Inferior parietal cortex (tissue), 1 donor: Measurements from ENCODE around the gene RTP3.

ENCODE experiments used
- DNase-seq: peaks from one replicate; pipeline ENCODE4 v3.0.0-alpha.2; 2016; ENCODE audit errors: extremely low spot score

The RTP3 gene

DNA sequence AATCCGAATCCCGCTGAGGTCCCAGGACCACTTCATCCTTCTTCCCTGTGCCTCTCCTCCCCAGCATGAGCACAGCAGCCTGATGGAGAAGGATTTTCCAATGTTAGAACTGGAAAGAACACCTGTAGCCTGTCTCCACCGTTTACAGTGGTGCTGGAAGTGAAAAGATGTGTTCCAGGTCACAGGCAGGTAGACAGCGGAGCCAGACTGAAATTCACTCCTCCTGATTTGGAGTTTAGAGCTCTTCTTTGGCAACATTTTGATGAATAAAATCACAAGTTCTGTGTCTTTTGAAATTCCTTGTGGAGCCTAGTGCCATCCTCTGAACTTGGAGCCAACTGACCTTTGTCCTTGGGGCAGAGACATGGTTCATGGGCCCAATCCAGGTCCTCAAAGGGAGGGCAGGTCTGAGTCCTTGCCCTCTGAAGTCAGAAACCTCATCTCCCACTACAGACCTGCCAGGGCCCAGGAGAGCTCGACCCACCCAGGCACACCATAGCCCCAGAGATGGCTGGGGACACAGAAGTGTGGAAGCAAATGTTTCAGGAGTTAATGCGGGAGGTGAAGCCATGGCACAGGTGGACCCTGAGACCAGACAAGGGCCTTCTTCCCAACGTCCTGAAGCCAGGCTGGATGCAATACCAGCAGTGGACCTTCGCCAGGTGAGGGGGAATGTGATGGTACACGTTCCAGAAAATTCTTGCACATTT, at the start of gene RTP3:
TSS of gene RTP3 (plus strand) at position 421 of the 710 bp plus-strand sequence. CDS start at position 508, 87 bp downstream.
- DNase-seq, result no peak

DNA sequence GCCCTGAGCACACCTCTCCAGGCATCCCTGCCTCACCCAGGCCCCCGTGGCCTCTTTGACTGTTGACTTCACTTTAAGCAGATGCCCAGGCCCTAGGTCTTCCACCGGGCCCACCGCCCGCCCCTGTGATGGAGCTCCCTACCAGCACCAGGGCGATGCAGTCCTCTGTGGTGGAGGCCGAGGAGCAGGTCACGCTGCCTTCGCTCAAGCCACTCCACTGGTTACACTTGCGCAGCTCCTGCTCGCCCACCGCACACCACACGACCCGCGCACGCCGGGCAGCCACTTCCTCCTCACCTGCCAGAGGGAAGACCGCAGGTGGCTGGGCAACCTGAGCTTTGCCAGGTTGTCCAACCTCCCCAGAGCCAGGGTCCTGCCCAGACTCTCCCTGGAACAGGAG, 49.1 kb upstream of the RTP3 start:
- DNase-seq, result no peak

DNA sequence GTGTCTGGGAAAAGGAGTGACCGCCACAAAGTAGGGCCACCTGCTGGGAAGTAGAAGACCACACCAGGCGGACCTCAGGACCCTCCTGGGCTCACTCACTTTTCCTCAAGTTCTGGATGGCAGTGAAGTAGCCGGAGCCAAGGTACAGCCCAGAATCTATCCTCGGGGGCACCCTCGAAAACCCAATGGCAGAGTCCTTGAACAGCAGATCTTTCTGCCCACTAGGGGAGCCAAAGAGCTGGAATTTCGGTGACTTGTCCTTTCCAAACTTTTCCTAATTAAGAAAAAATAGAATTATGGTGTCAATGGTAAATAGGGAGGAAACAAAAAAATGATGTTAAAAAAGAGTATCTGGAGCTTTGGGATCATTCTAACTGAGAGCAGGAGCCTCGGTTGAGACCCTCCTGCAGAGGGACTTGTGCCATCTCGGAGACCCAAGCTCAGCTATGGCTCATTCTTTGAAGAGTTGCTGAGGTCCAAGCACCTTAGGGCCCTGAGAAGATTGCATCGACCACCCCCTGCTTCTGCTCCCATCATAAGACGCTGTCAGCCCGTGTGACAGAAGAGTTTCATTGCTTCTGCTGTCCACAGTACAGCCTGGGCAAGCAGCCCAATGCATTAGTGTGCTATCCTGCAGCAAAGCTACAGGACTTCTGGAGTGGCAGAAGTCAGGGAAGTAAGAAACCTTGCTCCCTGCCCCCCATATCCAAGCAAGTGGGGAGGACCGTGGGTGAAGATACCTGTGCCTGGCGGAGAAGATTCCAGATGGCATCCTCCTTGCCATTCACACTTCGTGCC, 47.8 kb upstream of the RTP3 start:
- no peak for DNase-seq

DNA sequence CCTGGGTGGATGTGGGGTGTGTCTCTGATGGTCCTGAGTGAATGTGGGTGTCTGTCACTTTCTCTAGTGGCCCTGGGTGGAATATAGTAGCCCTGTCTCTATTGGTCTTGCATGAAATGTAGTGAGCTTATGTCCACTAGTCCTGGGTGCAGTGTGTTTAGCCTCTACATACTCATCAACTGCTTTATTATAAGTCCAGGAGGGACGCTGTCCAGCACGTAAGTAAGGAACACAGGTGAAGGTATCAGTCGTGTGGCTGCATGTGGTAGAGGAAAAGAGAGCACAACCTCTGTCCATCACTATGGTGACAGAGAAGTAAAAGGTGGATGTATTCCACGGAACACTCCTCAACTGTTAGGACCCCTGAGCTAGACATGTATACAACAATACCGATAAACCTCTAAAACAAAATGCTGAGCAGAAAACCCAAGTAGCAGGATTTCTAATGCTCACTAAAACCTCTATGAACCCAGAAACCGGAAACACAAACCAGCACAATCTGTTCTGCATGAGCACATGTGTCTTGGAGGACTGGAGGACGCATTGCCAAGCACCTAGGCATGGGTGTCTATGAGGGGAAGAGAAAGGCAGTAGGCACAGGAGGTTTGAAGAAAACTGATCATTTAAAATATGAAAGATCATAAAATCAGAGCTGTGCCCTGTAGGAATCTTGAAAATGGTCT, 44.1 kb upstream of the RTP3 start:
- no peak for DNase-seq

DNA sequence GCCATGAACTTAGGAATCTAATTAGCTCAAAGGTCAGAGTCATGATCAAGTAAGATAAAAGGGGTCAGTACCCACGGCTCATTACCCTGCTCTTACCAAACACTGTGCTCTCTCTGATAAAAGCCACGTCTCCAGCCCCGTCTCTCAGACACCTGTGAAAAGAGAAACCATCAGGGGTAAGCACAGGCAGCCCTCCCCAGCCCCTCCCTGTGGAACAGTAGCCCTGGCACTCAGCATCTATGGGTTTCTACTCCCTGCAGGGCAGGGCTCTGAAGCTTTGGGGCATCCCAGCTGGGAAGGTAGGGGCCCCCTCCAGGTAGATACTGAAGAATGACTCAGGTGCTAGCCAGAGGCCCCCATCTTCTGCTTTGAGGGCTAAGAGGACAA, 43.6 kb upstream of the RTP3 start:
- DNase-seq, result no peak

DNA sequence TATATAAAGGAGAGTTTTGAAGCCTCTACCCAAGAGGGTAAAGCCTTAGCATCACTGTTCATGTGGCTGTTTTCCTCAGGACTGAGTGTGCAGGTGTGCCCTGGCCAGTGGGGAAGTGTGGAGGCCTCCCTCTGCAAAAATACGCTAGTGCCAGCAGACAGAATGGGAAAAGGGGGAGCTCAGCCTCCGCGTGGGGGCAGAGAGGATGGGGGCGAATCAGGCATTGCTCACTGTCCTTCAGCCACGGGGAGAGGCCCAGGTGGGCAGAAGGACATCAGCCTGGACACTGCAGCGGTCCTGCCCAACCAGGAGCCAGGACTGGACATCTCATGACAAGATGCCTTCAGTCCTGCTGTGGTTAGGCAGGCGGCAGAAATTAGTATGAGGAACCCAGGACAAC, 43.2 kb upstream of the RTP3 start:
- no peak for DNase-seq

DNA sequence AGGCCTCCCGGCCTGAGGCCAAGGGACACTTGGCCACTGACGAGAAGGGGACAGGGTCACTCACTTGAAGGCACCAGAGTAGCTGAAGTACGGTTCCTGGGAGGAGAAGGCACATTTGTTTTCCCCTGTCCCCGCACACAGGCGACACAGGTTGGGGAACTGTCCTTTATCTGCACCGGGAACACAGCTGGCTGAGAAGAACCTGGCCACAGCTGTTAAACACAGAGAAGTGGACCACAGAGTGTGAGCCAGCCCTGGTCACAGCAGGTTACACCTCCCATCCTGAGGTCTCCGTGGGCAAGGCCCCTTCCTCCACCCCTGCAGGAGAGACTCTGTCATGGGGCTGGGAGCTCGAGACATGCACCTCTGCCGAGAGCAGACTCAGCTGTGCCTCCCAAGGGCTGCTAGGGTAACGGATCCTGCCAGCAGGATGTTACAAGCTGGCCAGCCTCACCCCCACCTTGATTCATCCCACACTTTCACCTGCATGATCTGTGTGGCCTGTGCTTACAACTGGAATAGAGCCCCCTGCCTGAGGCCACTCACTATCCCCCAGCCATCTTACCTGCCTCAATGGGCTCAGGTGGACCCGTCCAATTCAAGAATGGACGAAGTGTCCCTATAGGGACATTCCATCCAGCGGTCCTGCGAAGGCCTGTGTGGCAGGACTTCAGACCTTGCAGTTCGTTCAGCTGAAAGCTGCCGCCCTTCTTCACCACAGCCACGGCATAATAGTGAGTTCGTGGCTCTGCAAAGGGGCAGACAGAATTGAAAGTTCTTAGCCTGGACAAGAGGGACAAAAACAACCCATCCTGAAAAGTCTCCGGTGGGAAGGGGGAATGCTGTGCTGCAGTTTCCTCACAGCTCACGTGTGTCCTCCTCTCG, 42.3 kb upstream of the RTP3 start:
- no peak for DNase-seq

DNA sequence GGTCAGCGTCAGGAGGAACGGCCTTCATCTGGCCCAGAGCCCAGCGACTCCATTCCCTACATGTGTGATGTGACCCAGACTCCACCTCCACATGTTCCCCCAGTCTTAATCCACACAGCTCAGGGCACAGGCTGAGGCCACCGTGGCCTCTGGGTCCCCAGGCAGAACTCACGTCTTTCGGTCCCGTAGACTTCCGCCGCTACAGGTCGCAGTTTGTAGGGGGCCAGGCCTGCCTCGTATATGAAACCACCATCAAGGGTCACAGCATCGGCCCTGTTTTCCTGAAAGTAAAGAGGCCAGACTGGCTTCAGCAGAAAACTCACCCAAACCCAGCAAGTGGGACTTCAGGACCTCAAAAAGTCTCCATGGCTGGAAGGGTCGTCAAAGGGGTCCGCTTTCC, 41.7 kb upstream of the RTP3 start:
- DNase-seq, result no peak

DNA sequence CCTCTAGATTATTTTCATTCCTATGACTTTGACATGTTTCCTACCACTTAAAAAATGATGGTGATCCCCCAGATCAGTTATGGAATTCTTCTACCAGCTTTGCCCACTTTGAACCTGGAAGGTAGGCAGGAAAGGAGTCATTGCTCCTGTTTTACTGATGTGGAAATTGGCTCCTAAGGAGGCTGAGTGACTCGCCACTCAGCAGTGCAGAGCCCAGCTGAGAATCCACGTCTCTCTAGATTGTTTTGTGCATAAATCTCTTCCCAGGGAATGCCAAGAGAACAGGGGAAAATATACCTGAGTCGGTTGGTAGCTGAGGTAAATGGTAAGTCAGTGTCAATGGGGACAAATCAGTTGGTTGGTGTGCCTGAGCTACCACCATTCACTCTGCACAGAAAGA, 37.7 kb upstream of the RTP3 start:
- no peak for DNase-seq

DNA sequence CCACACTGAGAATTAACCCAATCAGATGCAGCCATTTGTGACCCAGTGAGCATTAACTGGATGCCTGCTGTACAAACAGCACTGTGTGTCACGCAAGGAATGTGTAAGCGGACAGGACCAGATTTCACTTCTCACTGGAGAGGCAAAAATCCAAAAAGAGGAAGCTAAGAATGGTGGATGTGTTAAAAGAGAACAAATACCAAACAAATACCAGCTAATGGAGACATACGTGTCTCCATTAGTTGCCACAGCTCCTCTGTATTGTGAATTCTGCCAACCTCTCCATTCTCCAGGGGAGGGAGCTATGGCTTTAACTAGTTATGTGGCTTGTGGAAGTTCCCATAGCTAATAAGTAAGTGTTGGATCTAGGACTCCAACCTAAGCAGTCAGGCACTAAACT, 35.7 kb upstream of the RTP3 start:
- DNase-seq, result no peak

DNA sequence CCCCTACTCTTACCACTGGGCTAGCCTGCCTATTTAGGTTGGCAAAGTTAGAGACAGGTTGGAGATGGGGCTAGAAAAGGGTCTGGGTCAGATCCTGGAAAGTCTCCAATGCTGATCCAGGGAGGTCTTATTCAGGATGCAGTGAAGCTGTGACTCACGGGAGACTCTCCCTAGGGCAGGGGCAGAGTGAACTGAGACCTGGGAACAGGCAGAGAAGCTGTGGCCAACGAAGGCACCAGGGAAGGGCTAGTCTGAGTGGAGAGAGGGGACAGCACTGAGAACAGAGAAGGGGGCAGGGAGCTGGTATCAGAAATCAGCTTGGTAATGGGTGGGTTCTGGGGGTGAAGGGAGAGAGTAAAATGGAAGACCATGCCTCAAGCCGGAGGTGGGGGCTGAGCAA, 35.3 kb upstream of the RTP3 start:
- DNase-seq, result no peak

DNA sequence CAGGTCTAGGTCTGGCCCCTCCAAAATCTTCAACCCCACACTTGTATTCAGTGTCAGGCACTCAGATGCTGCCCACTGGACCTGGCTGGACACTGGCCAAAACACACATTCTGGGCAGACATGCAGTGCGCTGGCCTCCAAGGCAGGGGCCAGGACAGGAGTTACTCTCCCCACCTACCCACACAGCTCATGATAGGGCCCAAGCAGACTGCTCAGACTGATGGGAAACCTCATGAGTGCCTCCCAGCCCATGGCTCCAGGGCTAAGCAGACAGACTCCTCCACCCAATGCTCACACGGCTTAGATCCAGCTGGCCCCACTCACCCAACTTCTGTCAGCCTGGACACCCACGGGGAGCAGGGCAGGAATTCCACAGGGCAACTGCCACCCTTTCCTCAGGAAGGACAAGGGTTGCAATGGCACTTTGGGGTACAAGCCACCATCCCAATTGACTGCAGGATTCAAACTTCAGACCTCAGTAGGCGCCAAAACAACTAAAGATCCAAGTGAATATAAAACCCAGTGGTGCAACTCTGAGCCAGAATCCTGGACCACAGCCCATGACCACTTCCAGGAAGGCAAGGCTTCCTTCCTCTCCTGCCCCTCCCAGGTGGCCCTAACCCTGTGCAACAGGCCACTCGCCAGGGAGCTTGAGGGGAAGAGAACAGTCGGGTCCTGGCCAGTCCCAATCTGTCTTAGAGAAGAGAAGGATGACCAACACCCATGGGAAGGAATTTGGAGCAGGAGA, 34.5 kb upstream of the RTP3 start:
- no peak for DNase-seq

DNA sequence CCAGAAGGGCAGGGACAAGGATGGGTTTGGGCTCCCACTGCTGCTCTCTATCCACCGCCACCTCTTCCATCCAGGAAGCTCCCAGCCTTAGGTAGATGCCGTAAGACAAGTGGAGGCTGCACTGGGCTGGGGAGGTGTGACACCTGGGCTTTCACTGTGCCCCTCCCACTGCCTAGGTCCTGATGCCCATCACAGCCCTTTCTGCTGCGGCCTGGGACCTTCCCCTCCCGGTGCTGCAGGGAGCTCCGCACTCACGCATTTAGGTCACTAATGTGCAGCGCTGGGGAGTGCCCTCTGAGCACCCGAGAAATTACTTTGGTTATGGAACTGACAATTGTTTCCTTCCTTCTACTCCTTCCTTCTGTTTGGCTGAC, 33.9 kb upstream of the RTP3 start:
- DNase-seq, result no peak

DNA sequence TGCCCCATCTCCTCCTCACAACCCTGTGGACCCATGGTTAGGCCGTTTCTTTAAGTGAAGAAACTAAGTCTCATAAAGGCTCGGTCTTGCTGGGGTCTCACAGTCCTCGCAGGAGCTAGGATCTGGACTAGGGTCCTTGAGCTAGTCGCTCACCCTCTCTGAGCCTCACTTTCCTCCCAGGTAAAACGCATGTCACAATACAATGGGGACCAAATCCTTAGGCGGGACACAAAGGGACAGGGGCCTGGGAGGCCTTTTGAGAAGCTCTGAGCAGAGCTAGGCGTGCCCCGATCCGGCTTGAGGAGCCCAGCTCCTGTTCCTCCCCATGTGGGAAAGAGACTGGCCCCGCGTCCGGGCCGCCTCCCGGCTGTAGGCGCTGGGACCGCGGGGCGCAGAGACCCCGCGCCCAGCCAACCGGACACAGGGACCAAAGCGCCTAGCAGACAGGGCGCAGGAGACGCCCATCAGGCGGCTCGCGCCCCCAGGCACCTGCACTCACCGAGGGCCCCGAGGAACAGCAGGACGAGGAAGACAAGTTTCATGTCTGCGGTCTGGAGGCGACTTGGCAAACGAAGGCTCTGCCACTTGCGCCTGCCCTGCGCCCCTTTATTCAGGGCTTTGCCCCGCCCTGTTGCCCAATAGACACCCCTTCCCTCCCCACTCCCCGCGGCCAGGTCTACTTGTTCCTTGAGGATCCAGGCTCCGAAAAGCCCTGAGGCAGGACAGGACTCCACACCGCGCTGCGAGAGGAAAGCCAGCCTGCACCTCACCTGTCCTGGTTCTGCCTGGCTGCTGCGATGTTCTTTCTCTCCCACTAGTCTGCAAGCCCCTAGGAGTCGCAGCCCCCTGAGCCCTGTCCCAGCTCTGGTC, 33.2 kb upstream of the RTP3 start, which contains the start of gene LTF:
TSS of gene LTF (minus strand) at position 580 of the 870 bp plus-strand sequence. CDS start at position 542, 38 bp downstream.
- no peak for DNase-seq

DNA sequence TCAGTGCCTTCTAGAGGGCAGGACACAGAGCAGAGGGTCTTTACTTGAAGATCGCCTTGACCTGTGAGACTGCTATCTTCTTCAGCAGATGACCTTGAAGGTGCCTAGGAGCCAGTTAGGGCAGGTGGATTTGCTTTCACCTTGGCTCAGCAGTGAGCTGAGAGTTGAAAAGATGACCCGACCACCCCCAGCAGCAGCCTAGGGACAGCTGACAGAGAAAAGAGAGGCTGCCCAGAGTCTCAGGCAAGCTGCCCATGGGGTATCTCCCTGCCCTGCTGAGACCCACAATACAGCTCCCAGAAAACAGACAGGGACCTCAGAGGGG, 32.6 kb upstream of the RTP3 start:
- DNase-seq, result no peak

DNA sequence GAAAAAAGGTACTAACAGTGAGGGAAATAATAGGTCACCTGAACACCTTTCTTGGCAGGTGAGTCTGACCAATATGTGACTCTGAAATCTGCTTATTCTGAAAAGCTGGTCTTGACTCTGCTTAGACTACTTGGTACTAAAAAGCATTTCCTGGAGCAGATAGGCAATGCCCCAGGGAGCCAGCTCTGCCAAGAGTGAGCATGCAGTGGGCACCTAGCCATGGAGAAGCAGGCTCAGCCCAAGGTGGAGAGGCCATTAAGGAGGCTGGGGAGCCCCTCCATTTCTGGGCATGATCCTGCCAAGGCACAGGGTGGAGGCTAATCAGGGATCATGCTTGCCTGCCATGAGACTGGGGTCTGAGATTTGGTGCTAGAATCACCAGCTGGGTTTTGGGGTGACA, 31.5 kb upstream of the RTP3 start:
- no peak for DNase-seq

DNA sequence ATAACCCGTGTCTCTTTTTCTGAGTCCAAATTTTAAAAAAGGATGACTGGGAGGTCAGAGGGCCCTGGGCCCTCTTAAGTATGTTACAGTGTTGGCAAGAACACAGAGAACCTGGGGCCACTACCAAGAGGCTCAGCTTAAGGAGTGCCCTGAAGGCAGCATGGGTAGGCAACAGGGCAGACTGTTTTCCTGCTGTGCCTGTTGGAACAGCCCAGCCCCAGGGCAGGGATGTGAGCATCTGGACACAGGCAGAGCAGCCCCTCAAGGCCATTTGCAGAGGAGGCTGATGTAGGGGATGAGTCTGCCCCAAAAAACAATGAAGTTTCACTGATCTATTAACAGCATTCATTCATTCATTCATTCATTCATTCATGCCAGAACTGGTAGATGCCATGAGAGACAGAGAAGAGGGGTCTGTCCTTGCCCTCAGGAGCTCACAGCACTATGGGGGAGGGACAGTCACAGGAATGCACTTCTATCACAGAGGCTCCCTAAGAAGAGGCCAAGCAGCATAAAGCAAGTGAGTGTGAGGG, 30.8 kb upstream of the RTP3 start:
- no peak for DNase-seq

DNA sequence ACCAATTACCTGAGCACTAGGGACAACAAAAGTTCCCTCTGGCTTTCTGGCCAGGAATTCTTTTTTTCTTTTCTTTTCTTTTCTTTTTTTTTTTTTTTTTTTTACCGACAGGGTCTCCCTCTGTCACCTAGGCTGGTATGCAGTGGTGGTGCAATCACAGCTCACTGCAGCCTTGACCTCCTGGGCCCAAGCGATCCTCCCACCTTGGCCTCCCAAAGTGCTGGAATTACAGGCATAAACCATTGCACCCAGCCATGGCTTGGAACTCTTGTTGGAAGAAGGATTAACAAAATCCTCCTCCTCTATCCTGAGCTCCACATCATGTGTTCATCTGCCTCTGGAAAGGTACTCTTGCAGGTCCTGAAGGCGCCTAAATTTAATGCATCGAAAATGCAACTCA, 30.2 kb upstream of the RTP3 start:
- no peak for DNase-seq

DNA sequence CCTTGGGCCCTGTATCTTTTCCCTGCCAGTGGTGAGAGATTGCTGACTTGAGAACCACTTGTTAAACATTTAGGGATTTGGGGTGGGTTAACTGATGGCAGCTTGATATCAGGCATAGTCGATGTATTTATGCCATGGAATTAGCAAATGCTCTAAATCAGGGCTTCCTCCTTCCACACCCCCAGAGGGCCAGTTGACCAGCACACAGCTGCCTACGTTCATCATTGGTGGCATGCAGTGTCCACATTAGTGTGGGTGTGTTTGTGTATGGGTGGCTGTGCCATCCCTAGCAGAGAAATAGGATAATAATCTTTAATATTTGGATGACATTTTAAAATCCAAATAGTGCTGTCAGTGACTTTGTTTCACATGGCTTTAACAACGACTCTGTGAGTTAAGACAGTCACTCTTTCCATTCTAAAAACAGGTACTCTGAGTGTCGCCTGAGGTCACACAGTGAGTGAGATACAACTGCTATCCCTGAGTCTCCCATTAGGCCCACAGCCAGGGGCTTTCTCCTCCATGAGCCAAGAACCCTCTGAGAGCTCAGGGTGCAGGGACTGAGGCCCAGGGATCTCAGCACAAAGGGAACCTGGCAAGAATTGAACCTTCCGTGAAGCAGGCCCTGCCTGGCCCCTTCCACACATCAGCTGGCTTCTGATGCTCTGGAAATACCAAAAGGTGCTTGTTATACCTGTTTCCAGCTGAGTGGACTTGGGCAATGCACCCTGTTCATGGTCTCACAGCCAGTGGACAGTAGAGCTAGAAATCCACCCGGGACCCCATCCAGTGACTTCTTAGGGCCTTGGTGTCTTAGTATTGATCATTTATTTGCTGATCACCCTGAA, 28.8 kb upstream of the RTP3 start:
- DNase-seq, result no peak
